Renal cortex interstitium (tissue), 11 donors: Measurements from ENCODE around the gene AARS2. TPM values are rescaled to one million over a fixed set of nuclear protein-coding genes. Genes with fewer than 3 reads are reported as not detected.

Source experiments
- DNase-seq, 11 donors: peaks; one replicate each; pipeline ENCODE4 v3.0.0-alpha.2; 2013; ENCODE audit warnings: low read depth in 9 of 11, low spot score in 4 of 11; ENCODE audit errors: extremely low read depth in 1 of 11
- polyA plus RNA-seq, 3 donors: library from polyadenylated mRNA; unstranded; fragments of 120-200 nt; gene quantifications; one replicate each; pipeline ENCODE4 v1.2.1, GENCODE V29; 2013; ENCODE audit not compliant: insufficient read length in 3 of 3

Gene AARS2
- polyA plus RNA-seq, 3 donors: 13.1 to 19.7 (median 19.2) TPM

DNA sequence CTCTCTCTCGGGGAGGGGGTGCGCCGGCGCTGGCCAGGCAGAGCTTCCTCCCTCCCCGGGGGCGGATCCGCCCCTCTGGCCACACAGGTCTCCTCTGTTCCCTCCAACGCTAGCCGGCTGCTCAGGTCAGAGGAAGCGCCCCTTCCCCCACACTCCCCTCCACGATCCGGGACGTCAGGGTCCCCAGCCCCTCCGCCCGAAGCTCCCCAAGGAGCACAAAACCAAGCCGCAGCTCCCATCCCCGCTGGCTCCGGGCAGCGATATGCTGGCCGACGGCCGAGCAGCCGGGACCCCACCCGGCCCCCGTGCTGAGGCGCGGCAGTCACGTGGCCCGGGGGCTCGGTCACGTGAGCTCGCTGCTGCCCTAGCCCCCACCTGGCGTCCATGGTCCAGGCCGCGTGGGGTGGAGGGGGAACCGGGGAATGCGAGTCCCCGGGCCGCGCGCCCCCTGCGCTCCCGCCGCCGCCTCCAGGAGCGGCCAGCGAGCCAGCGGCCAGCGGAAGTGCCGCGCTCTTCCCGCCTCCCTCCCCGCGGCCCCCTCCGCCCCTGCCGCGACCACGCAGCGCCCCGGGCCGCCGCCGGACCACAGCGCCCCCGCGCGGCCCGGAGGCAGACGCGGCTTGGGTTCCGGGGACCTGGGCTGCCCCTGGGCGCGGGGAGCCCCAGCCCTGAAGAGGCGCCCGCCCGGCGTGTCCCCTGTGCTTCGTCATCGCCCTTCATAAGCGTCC, 56.0 kb downstream of the AARS2 start, which contains the start of gene SLC35B2:
TSS of gene SLC35B2 (minus strand) at position 504 of the 728 bp plus-strand sequence. CDS start at position 386, 118 bp downstream.
- DNase-seq: peak in 4 of 11 donors; percentile 68 to 72 (median 72)

DNA sequence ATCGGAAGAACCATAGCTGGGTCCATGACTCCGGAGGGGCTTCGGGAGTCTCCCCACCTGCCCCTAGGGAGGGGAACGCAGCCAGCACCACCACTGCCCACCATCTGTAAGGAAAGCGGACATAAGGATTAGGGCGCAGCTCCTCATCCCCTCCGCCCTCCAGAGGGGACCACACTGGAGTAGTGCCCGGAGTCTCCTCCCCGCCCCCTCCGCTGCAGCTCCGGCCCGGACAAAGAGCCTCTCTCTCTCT, 56.4 kb downstream of the AARS2 start:
- DNase-seq: no peak

DNA sequence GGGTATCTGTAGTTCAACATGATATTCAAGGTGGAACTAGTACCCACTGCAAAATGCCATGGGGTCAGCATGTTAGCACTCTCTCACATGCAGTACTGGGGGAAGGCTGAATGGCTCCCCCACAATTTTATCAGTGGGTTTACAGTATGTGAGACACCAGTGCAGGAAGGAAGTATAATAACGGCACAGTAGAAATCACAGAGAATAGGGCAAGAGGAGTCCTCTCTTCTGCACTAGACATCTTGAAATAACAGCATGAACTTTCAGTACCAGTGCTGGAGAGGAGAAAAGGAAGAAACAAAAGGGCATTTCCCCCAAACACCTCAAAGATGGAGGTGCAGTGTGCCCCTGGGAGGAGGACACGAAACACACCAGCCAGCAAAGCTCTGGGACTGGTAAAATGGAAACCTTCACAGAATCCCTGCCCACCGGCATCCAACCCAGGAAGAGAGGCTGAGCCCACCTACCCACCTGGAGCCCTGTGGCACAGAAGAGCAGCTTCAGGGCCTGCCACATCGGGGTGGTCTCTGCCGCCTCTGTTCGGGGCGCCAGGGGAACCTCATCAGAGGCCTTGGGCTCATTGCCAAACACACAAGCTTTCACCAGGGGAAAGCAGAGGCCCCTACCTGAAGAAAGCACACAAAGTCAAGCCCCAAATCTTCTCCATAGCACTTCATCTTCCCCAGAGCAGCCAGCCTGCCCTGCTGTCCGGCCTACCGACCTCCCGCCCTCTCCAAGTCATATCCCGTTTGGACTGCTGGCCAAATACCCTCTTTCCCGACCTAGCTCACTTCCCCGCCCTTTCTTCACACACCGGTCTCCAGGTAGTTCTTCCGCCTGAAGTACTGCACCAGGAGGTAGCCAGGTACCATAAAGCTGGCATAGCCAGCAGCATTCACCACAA, 57.0 kb downstream of the AARS2 start:
- DNase-seq: no peak

GRCh38 chr6:44255105-44255808, 57.9 kb downstream of the AARS2 start:
- DNase-seq: no peak

- no peak for DNase-seq
These were observed 58.7 kb downstream of the AARS2 start for GRCh38 chr6:44254191-44255104.

GRCh38 chr6:44253307-44254101, 59.6 kb downstream of the AARS2 start:
- no peak for DNase-seq

- DNase-seq: no peak
These were observed 61.3 kb downstream of the AARS2 start for GRCh38 chr6:44251576-44252524.

GRCh38 chr6:44250718-44251123, 62.4 kb downstream of the AARS2 start:
- no peak for DNase-seq

GRCh38 chr6:44250067-44250717, 63.0 kb downstream of the AARS2 start:
- DNase-seq: no peak

Other genes starting within 250 kb of the AARS2 start
- 10 to 100 TPM; 40.6 to 54.9 (median 44.4) TPM for gene MRPL14, start 185.9 kb downstream of the AARS2 start, polyA plus RNA-seq
- gene TMEM63B, start 185.8 kb downstream of the AARS2 start, polyA plus RNA-seq: 10 to 100 TPM; 30.2 to 39.3 (median 34.7) TPM
- gene CAPN11, start 154.5 kb downstream of the AARS2 start, polyA plus RNA-seq: under 1 TPM in 2 of 3 donors, not detected in 1; 0.14 to 0.20 TPM
- under 1 TPM; 0.23 to 0.59 (median 0.24) TPM for gene MYMX, start 96.4 kb downstream of the AARS2 start, polyA plus RNA-seq
- gene SLC29A1, start 89.8 kb downstream of the AARS2 start, polyA plus RNA-seq: 10 to 100 TPM; 29.5 to 36.6 (median 34.3) TPM
- 1,000 to 10,000 TPM; 1,185 to 1,258 (median 1,228) TPM for gene HSP90AB1, start 66.2 kb downstream of the AARS2 start, polyA plus RNA-seq
- 10 to 100 TPM; 46.7 to 56.2 (median 48.8) TPM for gene SLC35B2, start 55.8 kb downstream of the AARS2 start, polyA plus RNA-seq
- 10 to 100 TPM; 10.3 to 13.4 (median 13.4) TPM for gene NFKBIE, start 47.8 kb downstream of the AARS2 start, polyA plus RNA-seq
- gene TMEM151B, start 42.9 kb downstream of the AARS2 start, polyA plus RNA-seq: 1 to 10 TPM in 1 of 3 donors, under 1 TPM in 2; 0.59 to 1.0 (median 0.98) TPM
- not detected for gene SPATS1, start 29.3 kb upstream of the AARS2 start, polyA plus RNA-seq
- gene CDC5L, start 74.4 kb upstream of the AARS2 start, polyA plus RNA-seq: 10 to 100 TPM; 35.3 to 47.1 (median 39.3) TPM